GM12878 (cell line): Measurements from ENCODE around the gene DPP6. TPM values are rescaled to one million over a fixed set of nuclear protein-coding genes. Genes with fewer than 3 reads are reported as not detected.

ENCODE experiments used
- ATAC-seq: fragments of 200-7000 bp; cut with Tn5 transposase; 3 replicates; pipeline ENCODE4 v1.9.1; 2020; ENCODE audit warnings: mild to moderate bottlenecking, moderate library complexity
- BruUV-seq: library from RNA; stranded (reverse); fragments of 400-500 nt; replicated peaks from 2 replicates; lab custom pipeline; 2021; lab: Mats Ljungman, UMichigan
- CTCF ChIA-PET: fragments of 300-600 bp; sonication (Branson Sonifier 250); formaldehyde crosslinking; extraction: SDS; loops from one replicate; lab custom pipeline; 2021; ENCODE audit warnings: inconsistent platforms; lab: Yijun Ruan, JAX
- POLR2A ChIA-PET: fragments of 350-600 bp; formaldehyde crosslinking; extraction: SDS; loops from one replicate; lab custom pipeline; 2021; ENCODE audit warnings: inconsistent platforms; lab: Charles Lee
- RAD21 ChIA-PET: fragments of 300-600 bp; sonication (Branson Sonifier 250); formaldehyde crosslinking; loops from one replicate; lab custom pipeline; 2023; ENCODE audit warnings: antibody characterized with exemption; ENCODE audit not compliant: unreplicated experiment; lab: Charles Lee
- SMC1A ChIA-PET: fragments of 300-600 bp; sonication (Branson Sonifier 250); formaldehyde crosslinking; loops from one replicate; lab custom pipeline; 2023; ENCODE audit not compliant: unreplicated experiment, uncharacterized antibody; lab: Charles Lee
- DNase-seq: peaks from one replicate; pipeline ENCODE4 v3.0.0-alpha.2; 2011; ENCODE audit warnings: low read depth, low spot score
- FAIRE-seq: peaks from 3 replicates; lab custom pipeline; 2011; peaks lifted over from hg19 to GRCh38; lab: Jason Lieb, UNC
- H2AFZ ChIP-seq: 2 replicates; pipeline ENCODE4 v1.6.0; 2011; ENCODE audit warnings: low read depth, low read length, control low read depth; ENCODE audit not compliant: control insufficient read depth
- H3K27ac ChIP-seq: 2 replicates; pipeline ENCODE4 v1.5.1; 2011; ENCODE audit warnings: control low read depth; ENCODE audit not compliant: control insufficient read depth, insufficient read depth
- H3K27me3 ChIP-seq, 2 experiments: replicated peaks in 1 of 2; 2 replicates each; pipeline versions ENCODE4 v1.6.0 to v1.6.1; 2011; ENCODE audit warnings: low read length in 1 of 2; ENCODE audit not compliant: control insufficient read depth in 2 of 2, insufficient read depth in 2 of 2
- H3K36me3 ChIP-seq, 2 experiments: 2 replicates each; pipeline ENCODE4 v1.5.1; 2011; ENCODE audit warnings: low read length in 1 of 2; ENCODE audit not compliant: control insufficient read depth in 2 of 2, insufficient read depth in 2 of 2
- H3K4me1 ChIP-seq: 2 replicates; pipeline ENCODE4 v1.6.1; 2011; ENCODE audit warnings: mild to moderate bottlenecking, low read length, moderate library complexity, mixed read lengths; ENCODE audit not compliant: control insufficient read depth, insufficient read depth
- H3K4me2 ChIP-seq: 2 replicates; pipeline ENCODE4 v1.6.0; 2011; ENCODE audit warnings: control low read depth; ENCODE audit not compliant: control insufficient read depth, insufficient read depth
- H3K4me3 ChIP-seq: fragments of 200-600 bp; sonication (generic); 2 replicates; pipeline ENCODE4 v1.5.1; 2016
- H3K79me2 ChIP-seq: 2 replicates; pipeline ENCODE4 v1.6.0; 2011; ENCODE audit warnings: low read length; ENCODE audit not compliant: control insufficient read depth, insufficient read depth
- H3K9ac ChIP-seq: 2 replicates; pipeline ENCODE4 v1.8.0; 2011; ENCODE audit warnings: low read length, control low read depth, mixed read lengths; ENCODE audit not compliant: control insufficient read depth, insufficient read depth
- H3K9me3 ChIP-seq: replicated peaks from 3 replicates; pipeline ENCODE4 v1.5.1; 2011; ENCODE audit warnings: mild to moderate bottlenecking, low read length; ENCODE audit not compliant: control insufficient read depth, insufficient read depth
- H4K20me1 ChIP-seq: 2 replicates; pipeline ENCODE4 v1.6.0; 2011; ENCODE audit not compliant: control insufficient read depth, insufficient read depth
- MEF2B ChIP-seq: fragments of 450-650 bp; IDR thresholded peaks from 2 replicates; pipeline ENCODE4 v1.6.1; 2018; ENCODE audit warnings: mild to moderate bottlenecking, moderate library complexity; ENCODE audit not compliant: partially characterized antibody, poor library complexity, severe bottlenecking
- MTA2 ChIP-seq: fragments of 450-650 bp; IDR thresholded peaks from 2 replicates; pipeline ENCODE4 v1.6.1; 2016; ENCODE audit warnings: low read depth, mild to moderate bottlenecking, moderate library complexity
- ZBTB4 ChIP-seq: fragments of 450-650 bp; formaldehyde crosslinking; IDR thresholded peaks from 2 replicates; pipeline ENCODE4 v1.4.0; 2022; ENCODE audit warnings: mild to moderate bottlenecking, moderate library complexity
- ZNF592 ChIP-seq: fragments of 450-650 bp; IDR thresholded peaks from 2 replicates; pipeline ENCODE4 v1.6.1; 2017; ENCODE audit warnings: mild to moderate bottlenecking, moderate library complexity
- ZNF687 ChIP-seq: fragments of 450-650 bp; IDR thresholded peaks from 2 replicates; pipeline ENCODE4 v1.6.1; 2017; ENCODE audit warnings: mild to moderate bottlenecking, moderate library complexity
- WGBS: methylation state at CpG from one replicate; pipeline ENCODE4 v1.1.6; 2016; ENCODE audit warnings: low lambda C conversion rate; ENCODE audit not compliant: insufficient replicate concordance, insufficient coverage; ENCODE audit errors: missing lambda C conversion rate; 5-methylcytosine and 5-hydroxymethylcytosine counted together
- in situ Hi-C: fragments of 300-500 bp; cut with MboI; formaldehyde crosslinking; loops from 9 replicates; pipeline ENCODE4 v1.14.3; 2018; ENCODE audit warnings: mixed read lengths
- intact Hi-C: fragments of 100-400 bp; cut with micrococcal nuclease; formaldehyde crosslinking; loops from one replicate; pipeline ENCODE4 v1.14.2; 2022; ENCODE audit not compliant: unreplicated experiment
- polyA plus RNA-seq, 11 experiments: library from polyadenylated mRNA; depleted of rRNA in 4 of 11; unstranded in 6 of 11; stranded (reverse) in 5 of 11; fragments of >200 nt; fragmentation: Nextera tagmentation in 4 of 11; fragmentation: Illumina TruSeq in 1 of 11; extraction: Ambion mirVana in 4 of 11; extraction: Trizol in 1 of 11; gene quantifications; 1 replicate in 1 of 11; 2 replicates in 10 of 11; pipeline versions ENCODE4 v1.2.1 to v1.2.3, GENCODE V29; 2011 to 2016; ENCODE audit warnings: inconsistent platforms in 2 of 11, missing spikeins in 2 of 11, low read depth in 1 of 11
- total RNA-seq, 4 experiments: library from RNA; depleted of rRNA in 3 of 4; stranded (reverse); fragments of >200 nt in 3 of 4; fragmentation: Illumina TruSeq in 1 of 4; extraction: Trizol in 1 of 4; gene quantifications; 2 replicates each; pipeline versions ENCODE4 v1.2.1 to v1.2.3, GENCODE V29; 2013 to 2021

The DPP6 gene
- total and polyA plus RNA-seq, 10 of the 15 experiments (the other 5 are each of a cell fraction or from before 2014, with no cell fraction given) = not detected

GRCh38 chr7:154864523-154864891 lies 812.3 kb downstream of the DPP6 start:
- TF ChIP-seq MEF2B (peak; percentile 59), MTA2 (0 out of 2 replicates have a peak, but pooled peaks have one; percentile 20), ZBTB4 (CRISPR knock-in tag) (no peak), ZNF592 (peak; percentile 97), ZNF687 (peak; percentile 94)
- TF ChIP-seq, all 136 proteins: peak for 4
- intact Hi-C loops = loop anchor here (10.0 kb wide), 1 partner anchor 430 kb away; the partner anchor contains the start of gene INSIG1
- no peak; the same call in 2 of the 3 replicates for ATAC-seq
- ChIA-PET RAD21 (interaction anchor here (0.7 to 1.9 kb wide), 3 partner anchors 25 to 63 kb away, joined by 3 to 4 read pairs (median 4); no protein-coding TSS in a partner anchor), SMC1A (interaction anchor here (1.3 to 2.7 kb wide), 2 partner anchors 20 to 30 kb away, joined by 4 to 13 read pairs; no protein-coding TSS in a partner anchor), POLR2A (no interaction called here), CTCF (interaction anchor here (0.8 to 0.9 kb wide), 2 partner anchors 30 to 63 kb away, joined by 3 read pairs; no protein-coding TSS in a partner anchor)
- no peaks in the 10 kb centered on the region for H3K36me3 ChIP-seq
- no peak overlapping the region for H3K27ac ChIP-seq
- no peaks in the 10 kb centered on the region for H3K27me3 ChIP-seq
- no peaks in the 10 kb centered on the region for H4K20me1 ChIP-seq
- BruUV-seq = no TSS peak
- FAIRE-seq = no peak
- H3K4me1 ChIP-seq = peaks cover 8% of the 10 kb centered on the region
- no peak overlapping the region for H3K4me3 ChIP-seq
- H3K9me3 ChIP-seq = no peaks in the 10 kb centered on the region; the same call in 2 of the 3 replicates
- no peak overlapping the region for H2AFZ ChIP-seq
- H3K9ac ChIP-seq = no peak overlapping the region
- in situ Hi-C loops = no loop called here
- H3K4me2 ChIP-seq = no peak overlapping the region
- WGBS = 73% methylated on average over 6 of the region's 6 CpGs
- H3K79me2 ChIP-seq = no peaks in the 10 kb centered on the region
- DNase-seq = peak; percentile 37
